HEK293T (cell line): Measurements from ENCODE around the gene HDAC5.

Experiments
- CTCF ChIA-PET: fragments of 350-600 bp; formaldehyde crosslinking; extraction: SDS; loops from one replicate; lab custom pipeline; 2021; ENCODE audit warnings: antibody characterized with exemption, inconsistent platforms; lab: Yijun Ruan, JAX
- POLR2A ChIA-PET: fragments of 350-600 bp; formaldehyde crosslinking; extraction: SDS; loops from one replicate; lab custom pipeline; 2020; ENCODE audit warnings: antibody characterized with exemption, inconsistent platforms; lab: Yijun Ruan, JAX
- DNase-seq: peaks from one replicate; pipeline ENCODE4 v3.0.0; 2012; ENCODE audit warnings: mixed read lengths; ENCODE audit errors: extremely low spot score
- ARNT ChIP-seq: fragments of 450-650 bp; IDR thresholded peaks from 2 replicates; pipeline ENCODE4 v1.6.1; 2017; ENCODE audit warnings: mild to moderate bottlenecking
- BHLHE40 ChIP-seq: fragments of 450-650 bp; IDR thresholded peaks from 2 replicates; pipeline ENCODE4 v1.6.1; 2016; ENCODE audit warnings: mild to moderate bottlenecking, moderate library complexity, borderline replicate concordance
- CTBP1 ChIP-seq: fragments of 450-650 bp; IDR thresholded peaks from 2 replicates; pipeline ENCODE4 v1.6.1; 2016; ENCODE audit warnings: borderline replicate concordance
- ELF4 ChIP-seq: fragments of 450-650 bp; IDR thresholded peaks from 2 replicates; pipeline ENCODE4 v1.6.1; 2017; ENCODE audit warnings: antibody characterized with exemption
- FOXA1 ChIP-seq: fragments of 450-650 bp; IDR thresholded peaks from 2 replicates; pipeline ENCODE4 v1.6.1; 2016; ENCODE audit warnings: mild to moderate bottlenecking
- FOXK2 ChIP-seq: fragments of 450-650 bp; IDR thresholded peaks from 2 replicates; pipeline ENCODE4 v1.6.1; 2016; ENCODE audit warnings: mild to moderate bottlenecking
- FOXM1 ChIP-seq: fragments of 450-650 bp; IDR thresholded peaks from 2 replicates; pipeline ENCODE4 v1.6.1; 2017; ENCODE audit warnings: mild to moderate bottlenecking, borderline replicate concordance
- HDGF ChIP-seq: fragments of 450-650 bp; IDR thresholded peaks from 2 replicates; pipeline ENCODE4 v1.6.1; 2017; ENCODE audit warnings: antibody characterized with exemption, borderline replicate concordance
- L3MBTL2 ChIP-seq: fragments of 450-650 bp; conservative IDR thresholded peaks from 2 replicates; pipeline ENCODE4 v1.6.1; 2016; ENCODE audit warnings: mild to moderate bottlenecking
- LEF1 ChIP-seq: fragments of 450-650 bp; IDR thresholded peaks from 2 replicates; pipeline ENCODE4 v1.6.1; 2017; ENCODE audit warnings: mild to moderate bottlenecking, borderline replicate concordance
- NFRKB ChIP-seq: fragments of 450-650 bp; IDR thresholded peaks from 2 replicates; pipeline ENCODE4 v1.6.1; 2016; ENCODE audit warnings: mild to moderate bottlenecking, moderate library complexity
- SUZ12 ChIP-seq: fragments of 450-650 bp; IDR thresholded peaks from 2 replicates; pipeline ENCODE4 v1.6.1; 2016; ENCODE audit warnings: mild to moderate bottlenecking
- TARDBP ChIP-seq: fragments of 450-650 bp; IDR thresholded peaks from 2 replicates; pipeline ENCODE4 v1.6.1; 2016
- ZNF384 ChIP-seq: fragments of 450-650 bp; IDR thresholded peaks from 2 replicates; pipeline ENCODE4 v1.6.1; 2016
- TF ChIP-seq, protein P1 (sequence below): fragments of 450-650 bp; IDR thresholded peaks from 2 replicates; pipeline ENCODE4 v1.6.1; 2016

Gene HDAC5

DNA sequence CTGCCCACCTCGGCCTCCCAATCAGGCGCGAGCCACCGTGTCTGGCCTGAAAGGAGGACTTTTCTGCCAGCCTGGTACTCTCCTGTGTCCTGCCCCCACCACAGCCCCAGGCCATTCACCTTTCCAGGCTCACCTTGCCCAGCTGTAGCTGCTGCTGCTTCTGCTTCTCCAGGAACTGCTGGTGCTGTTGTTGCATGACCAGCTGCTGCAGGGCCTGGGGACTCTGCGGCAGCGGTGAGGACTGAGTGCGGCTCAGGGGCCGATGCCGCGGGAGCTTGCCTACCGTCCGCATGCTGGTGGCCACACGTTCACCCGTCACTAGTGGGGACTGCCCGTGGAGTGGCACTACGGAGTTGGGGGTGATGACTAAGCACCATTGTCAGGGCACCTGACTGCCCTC, 35.2 kb downstream of the HDAC5 start:
- POLR2A ChIA-PET: interaction anchor here (1.2 to 2.3 kb wide), 3 partner anchors 17 to 34 kb away, joined by 3 to 10 read pairs (median 6); partner anchors contain the start of gene LSM12
- TF ChIP-seq ZNF384 (no peak), ARNT (no peak), HDGF (no peak), NFRKB (no peak), TARDBP (no peak)
- TF ChIP-seq, protein P1, sequence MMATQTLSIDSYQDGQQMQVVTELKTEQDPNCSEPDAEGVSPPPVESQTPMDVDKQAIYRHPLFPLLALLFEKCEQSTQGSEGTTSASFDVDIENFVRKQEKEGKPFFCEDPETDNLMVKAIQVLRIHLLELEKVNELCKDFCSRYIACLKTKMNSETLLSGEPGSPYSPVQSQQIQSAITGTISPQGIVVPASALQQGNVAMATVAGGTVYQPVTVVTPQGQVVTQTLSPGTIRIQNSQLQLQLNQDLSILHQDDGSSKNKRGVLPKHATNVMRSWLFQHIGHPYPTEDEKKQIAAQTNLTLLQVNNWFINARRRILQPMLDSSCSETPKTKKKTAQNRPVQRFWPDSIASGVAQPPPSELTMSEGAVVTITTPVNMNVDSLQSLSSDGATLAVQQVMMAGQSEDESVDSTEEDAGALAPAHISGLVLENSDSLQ: no peak
- CTCF ChIA-PET: interaction anchor here (1.6 kb wide), 1 partner anchor 45 kb away, joined by 5 read pairs; no protein-coding TSS in a partner anchor
- no peak for DNase-seq

DNA sequence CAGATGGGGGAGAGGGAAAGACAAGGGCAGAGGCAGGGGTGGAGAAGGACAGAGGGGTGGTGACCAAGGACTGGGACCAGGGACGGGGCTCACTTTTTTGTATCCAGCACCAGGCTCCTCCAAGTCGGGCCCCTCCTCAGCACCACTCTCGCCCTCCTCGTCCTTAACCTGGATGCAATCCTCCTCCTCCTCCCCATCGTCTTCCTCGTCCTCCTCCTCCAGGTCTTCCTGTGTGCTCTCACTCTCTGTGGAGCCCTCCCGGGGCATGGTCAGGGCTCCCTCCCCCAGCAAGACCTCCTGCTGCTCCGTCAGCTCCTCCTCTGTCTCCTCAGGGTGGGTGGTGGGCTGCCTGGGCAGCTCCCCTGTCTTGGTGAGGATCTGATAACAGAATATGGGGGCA, 36.1 kb downstream of the HDAC5 start:
- no peak for DNase-seq
- CTCF ChIA-PET: interaction anchor here (0.6 to 1.9 kb wide), 3 partner anchors 29 to 108 kb away, joined by 3 to 6 read pairs (median 5); no protein-coding TSS in a partner anchor
- no peak for TF ChIP-seq LEF1
- no peak for TF ChIP-seq FOXA1
- POLR2A ChIA-PET: interaction anchor here (0.8 to 2.3 kb wide), 5 partner anchors 15 to 51 kb away, joined by 3 to 10 read pairs (median 4); partner anchors contain the start of genes G6PC3 and LSM12

DNA sequence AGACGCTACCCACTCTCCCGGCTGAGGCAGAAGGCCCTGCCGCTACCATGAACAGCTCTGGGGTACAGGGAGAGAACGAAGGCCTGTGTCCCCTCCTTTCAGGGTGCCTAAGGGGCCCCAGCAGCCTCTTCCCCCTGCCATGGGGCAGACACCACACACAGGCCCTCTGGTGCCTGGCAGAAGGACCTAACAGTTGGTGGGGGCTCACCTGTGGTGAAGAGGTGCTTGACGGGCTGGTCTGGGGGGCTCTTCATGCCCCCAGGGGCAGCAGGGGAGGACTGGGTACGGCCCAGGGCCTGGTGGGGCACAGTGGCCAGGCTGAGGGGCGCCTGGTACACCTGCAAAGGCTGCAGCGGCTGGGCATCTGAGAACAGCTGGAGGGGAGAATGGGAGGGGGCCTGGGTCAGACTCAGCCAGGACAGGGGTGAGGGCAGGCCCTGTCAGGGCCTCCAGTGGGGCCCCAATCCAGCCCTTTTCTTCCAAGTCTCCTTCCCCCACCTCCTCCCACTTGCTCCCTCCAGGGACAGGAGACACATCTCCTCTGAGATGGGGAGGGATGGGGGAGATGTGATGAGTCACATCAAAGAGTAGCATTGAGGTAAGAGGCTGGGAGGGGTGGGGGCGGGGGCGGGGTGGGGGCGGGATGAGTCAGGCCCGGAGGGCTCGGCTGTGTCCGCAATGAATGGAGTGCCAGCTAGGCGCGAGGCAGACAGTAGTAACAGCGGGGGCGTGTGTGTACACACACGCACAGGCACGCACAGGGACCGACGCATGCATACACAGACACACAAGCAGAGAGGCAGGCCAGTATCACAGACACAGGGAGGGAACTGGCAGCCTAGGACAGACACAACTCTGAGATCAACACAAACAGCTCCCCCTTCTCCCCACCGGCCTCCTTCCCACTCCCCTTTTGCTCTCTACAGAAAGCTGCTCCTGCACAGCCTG, 36.8 kb downstream of the HDAC5 start:
- peak; percentile 37 for DNase-seq
- TF ChIP-seq FOXK2 (no peak), FOXA1 (no peak), L3MBTL2 (no peak)
- POLR2A ChIA-PET: interaction anchor here (0.8 to 2.3 kb wide), 5 partner anchors 15 to 51 kb away, joined by 3 to 10 read pairs (median 4); partner anchors contain the start of genes G6PC3 and LSM12
- CTCF ChIA-PET: interaction anchor here (0.6 to 1.9 kb wide), 2 partner anchors 29 to 108 kb away, joined by 3 to 6 read pairs; no protein-coding TSS in a partner anchor

DNA sequence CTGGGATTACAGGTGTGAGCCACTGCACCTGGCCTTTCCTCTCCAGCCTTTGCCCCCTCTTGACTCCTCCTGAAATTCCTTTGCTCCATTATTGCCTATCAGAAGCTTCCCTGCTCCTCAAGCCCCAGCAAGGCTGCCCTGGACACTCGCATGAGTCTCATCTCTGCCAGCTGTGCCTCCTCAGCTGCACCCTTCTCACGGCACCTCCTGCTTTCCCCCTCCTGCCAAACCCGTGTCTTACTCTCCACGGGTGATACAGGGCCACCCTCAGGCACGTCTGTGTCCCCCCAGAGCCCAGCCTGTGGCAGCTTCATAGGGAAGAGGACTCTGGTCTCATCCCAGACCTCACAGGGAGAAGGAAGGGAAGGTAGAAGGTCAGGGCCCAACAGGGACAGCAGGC, 37.5 kb downstream of the HDAC5 start:
- TF ChIP-seq BHLHE40: no peak
- TF ChIP-seq ZNF384: no peak
- no peak for TF ChIP-seq NFRKB
- no peak for TF ChIP-seq SUZ12
- no peak for TF ChIP-seq LEF1
- TF ChIP-seq, protein P1: no peak
- POLR2A ChIA-PET: interaction anchor here (2.3 kb wide), 1 partner anchor 20 kb away, joined by 10 read pairs; the partner anchor contains the start of gene LSM12
- CTCF ChIA-PET: interaction anchor here (1.5 kb wide), 1 partner anchor 29 kb away, joined by 6 read pairs; no protein-coding TSS in a partner anchor

GRCh38 chr17:44084921-44085320, 38.5 kb downstream of the HDAC5 start:
- POLR2A ChIA-PET: no interaction called here
- no peak for DNase-seq
- TF ChIP-seq FOXK2 (no peak), ARNT (no peak), FOXM1 (no peak), HDGF (no peak), BHLHE40 (no peak), NFRKB (no peak), ELF4 (no peak), FOXA1 (no peak)
- TF ChIP-seq, protein P1: no peak
- CTCF ChIA-PET: interaction anchor here (1.5 to 2.2 kb wide), 2 partner anchors 10 to 30 kb away, joined by 6 to 7 read pairs; no protein-coding TSS in a partner anchor

More for the DNA sequence above, 37.5 kb downstream of the HDAC5 start:
- no peak for DNase-seq

- peak; percentile 59 for DNase-seq
- POLR2A ChIA-PET: interaction anchor here (1.0 kb wide), 1 partner anchor 10 kb away, joined by 5 read pairs; no protein-coding TSS in a partner anchor
- no peak for TF ChIP-seq SUZ12
- TF ChIP-seq CTBP1: no peak
- no peak for TF ChIP-seq FOXM1
- TF ChIP-seq FOXA1: no peak
- no peak for TF ChIP-seq TARDBP
- no peak for TF ChIP-seq L3MBTL2
- no peak for TF ChIP-seq HDGF
- TF ChIP-seq FOXK2: no peak
- TF ChIP-seq LEF1: no peak
- TF ChIP-seq ARNT: no peak
- no peak for TF ChIP-seq ELF4
- CTCF ChIA-PET: interaction anchor here (0.6 to 2.2 kb wide), 9 partner anchors 10 to 84 kb away, joined by 3 to 7 read pairs (median 3); no protein-coding TSS in a partner anchor
Measured at GRCh38 chr17:44084131-44084538, 39.3 kb downstream of the HDAC5 start.
